Uterus (tissue), 4 donors: ENCODE data around the gene BEST1. TPM values are rescaled to one million over a fixed set of nuclear protein-coding genes. Genes with fewer than 3 reads are reported as not detected.

Source experiments
- DNase-seq, 2 donors: peaks; one replicate each; pipeline ENCODE4 v3.0.0-alpha.2; 2019 to 2020
- H3K27ac ChIP-seq, 2 donors: fragments of 200-600 bp; sonication (generic); 1 replicate in 1 of 2; 2 replicates in 1 of 2; pipeline ENCODE4 v1.5.1; 2016 to 2018
- H3K27me3 ChIP-seq, 2 donors: fragments of 200-600 bp; sonication (generic); one replicate each; pipeline ENCODE4 v1.5.1; 2018 to 2019; ENCODE audit warnings: control low read depth in 1 of 2
- H3K36me3 ChIP-seq, 2 donors: fragments of 200-600 bp; sonication (generic); one replicate each; pipeline ENCODE4 v1.5.1; 2019; ENCODE audit warnings: control low read depth in 1 of 2
- H3K4me1 ChIP-seq, 2 donors: fragments of 200-600 bp; sonication (generic); one replicate each; pipeline ENCODE4 v1.5.1; 2018 to 2019; ENCODE audit warnings: control low read depth in 1 of 2
- H3K4me3 ChIP-seq, 2 donors: fragments of 200-600 bp; sonication (generic); 1 replicate in 1 of 2; 2 replicates in 1 of 2; pipeline ENCODE4 v1.5.1; 2018 to 2019; ENCODE audit warnings: mild to moderate bottlenecking in 1 of 2
- H3K9me3 ChIP-seq, 2 donors: fragments of 200-600 bp; sonication (generic); one replicate each; pipeline ENCODE4 v1.5.1; 2019; ENCODE audit warnings: control low read depth in 1 of 2
- CTCF ChIP-seq, 4 experiments: fragments of 200-600 bp in 2 of 4; fragments of 450-650 bp in 2 of 4; sonication (generic) in 2 of 4; IDR thresholded peaks; one replicate each; pipeline ENCODE4 v1.5.1; 2016 to 2019; ENCODE audit warnings: antibody characterized with exemption in 4 of 4, mild to moderate bottlenecking in 2 of 4, moderate library complexity in 1 of 4
- POLR2A ChIP-seq, 2 donors: fragments of 450-650 bp; IDR thresholded peaks; one replicate each; pipeline ENCODE4 v1.6.1; 2016; ENCODE audit warnings: antibody characterized with exemption in 2 of 2, mild to moderate bottlenecking in 1 of 2, moderate library complexity in 1 of 2
- intact Hi-C: fragments of 100-400 bp; cut with DNase I; formaldehyde crosslinking; loops from one replicate; pipeline ENCODE4 v1.15.1; 2023; ENCODE audit warnings: low total_unique reads
- total RNA-seq, 4 donors: library from RNA; depleted of rRNA in 3 of 4; stranded (reverse); fragments of >200 nt in 3 of 4; gene quantifications; one replicate each; pipeline versions ENCODE4 v1.1.0 to v1.2.4, GENCODE V29; 2014 to 2023
- donor health status: DM: yes; HTN: yes; CAD: no.

Gene BEST1
- total RNA-seq, 4 donors from 2014 or later = 3.3 to 11.1 (median 3.9) TPM

- TF ChIP-seq POLR2A (IDR thresholded peaks at IDR 0.05) (no peak), CTCF (IDR thresholded peaks at IDR 0.05) (no peak)
- H3K27me3 ChIP-seq = no peaks in the 10 kb centered on the region
- intact Hi-C loops = no loop called here
- H3K9me3 ChIP-seq = no peaks in the 10 kb centered on the region
- no peak overlapping the region for H3K4me3 ChIP-seq
- DNase-seq = no peak
- peaks cover 0 to 3% of the 10 kb centered on the region in 2 donors for H3K4me1 ChIP-seq
- no peaks in the 10 kb centered on the region for H3K36me3 ChIP-seq
- no peak overlapping the region for H3K27ac ChIP-seq
Measured at GRCh38 chr11:62004473-62004872, 54.3 kb downstream of the BEST1 start.

GRCh38 chr11:62008193-62008592 lies 58.0 kb downstream of the BEST1 start:
- no peak for DNase-seq
- no peak overlapping the region for H3K4me3 ChIP-seq
- peaks cover 0 to 3% of the 10 kb centered on the region in 2 donors for H3K4me1 ChIP-seq
- intact Hi-C loops = no loop called here
- no peaks in the 10 kb centered on the region for H3K9me3 ChIP-seq
- no peak for TF ChIP-seq POLR2A (IDR thresholded peaks at IDR 0.05)
- TF ChIP-seq CTCF (IDR thresholded peaks at IDR 0.05) = no peak
- H3K27me3 ChIP-seq = no peaks in the 10 kb centered on the region
- no peaks in the 10 kb centered on the region for H3K36me3 ChIP-seq
- H3K27ac ChIP-seq = no peak overlapping the region

GRCh38 chr11:62010935-62011528 lies 60.9 kb downstream of the BEST1 start:
- Histone ChIP-seq H3K9me3 (no peaks in the 10 kb centered on the region), H3K4me1 (no peaks in the 10 kb centered on the region), H3K27ac (no peak overlapping the region), H3K4me3 (no peak overlapping the region), H3K27me3 (no peaks in the 10 kb centered on the region), H3K36me3 (no peaks in the 10 kb centered on the region)
- DNase-seq = no peak
- intact Hi-C loops = no loop called here
- TF ChIP-seq POLR2A (IDR thresholded peaks at IDR 0.05) (no peak), CTCF (IDR thresholded peaks at IDR 0.05) (no peak)

- H3K36me3 ChIP-seq = no peaks in the 10 kb centered on the region
- H3K27ac ChIP-seq = no peak overlapping the region
- no peak for DNase-seq
- H3K4me3 ChIP-seq = no peak overlapping the region
- intact Hi-C loops = no loop called here
- TF ChIP-seq POLR2A (IDR thresholded peaks at IDR 0.05) (no peak), CTCF (IDR thresholded peaks at IDR 0.05) (no peak)
- no peaks in the 10 kb centered on the region for H3K27me3 ChIP-seq
- H3K4me1 ChIP-seq = no peaks in the 10 kb centered on the region
- no peaks in the 10 kb centered on the region for H3K9me3 ChIP-seq
Measured at GRCh38 chr11:62011881-62012280, 61.7 kb downstream of the BEST1 start.

GRCh38 chr11:62012451-62012831 lies 62.3 kb downstream of the BEST1 start:
- Histone ChIP-seq H3K4me1 (no peaks in the 10 kb centered on the region), H3K27me3 (no peaks in the 10 kb centered on the region), H3K9me3 (no peaks in the 10 kb centered on the region), H3K27ac (no peak overlapping the region), H3K4me3 (no peak overlapping the region), H3K36me3 (no peaks in the 10 kb centered on the region)
- TF ChIP-seq POLR2A (IDR thresholded peaks at IDR 0.05) = no peak
- TF ChIP-seq CTCF (IDR thresholded peaks at IDR 0.05) = no peak
- intact Hi-C loops = no loop called here
- no peak for DNase-seq
